Activated T-cell treated with anti-CD3 and anti-CD28 coated beads for 48 hours (primary cell): Measurements from ENCODE around the gene C9orf43.
A peak's percentile ranks its signal among the peaks of the same experiment; 100 is the strongest.
"Not testable (repeated sequence)": the region's sequence is repeated elsewhere in the genome, so short reads cannot be mapped to it uniquely, and the experiment has no call there.

Experiments
- DNase-seq: peaks from one replicate; pipeline ENCODE4 v3.0.0-alpha.2; 2020; ENCODE audit warnings: low read depth

Gene C9orf43

DNA sequence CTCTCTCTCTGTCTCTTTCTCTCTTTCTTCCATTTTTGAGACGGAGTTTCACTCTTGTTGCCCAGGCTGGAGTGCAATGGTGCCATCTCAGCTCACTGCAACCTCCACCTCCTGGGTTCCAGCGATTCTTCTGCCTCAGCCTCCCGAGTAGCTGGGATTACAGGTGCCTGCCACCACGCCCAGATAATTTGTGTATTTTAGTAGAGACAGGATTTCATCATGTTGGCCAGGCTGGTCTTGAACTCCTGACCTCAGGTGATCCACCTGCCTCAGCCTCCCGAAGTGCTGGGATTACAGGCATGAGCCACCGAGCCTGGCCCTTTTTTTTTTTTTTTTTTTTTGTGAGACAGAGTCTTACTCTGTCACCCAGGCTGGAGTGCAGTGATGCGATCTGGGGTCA, 29.1 kb upstream of the C9orf43 start:
- DNase-seq: not testable (repeated sequence)

DNA sequence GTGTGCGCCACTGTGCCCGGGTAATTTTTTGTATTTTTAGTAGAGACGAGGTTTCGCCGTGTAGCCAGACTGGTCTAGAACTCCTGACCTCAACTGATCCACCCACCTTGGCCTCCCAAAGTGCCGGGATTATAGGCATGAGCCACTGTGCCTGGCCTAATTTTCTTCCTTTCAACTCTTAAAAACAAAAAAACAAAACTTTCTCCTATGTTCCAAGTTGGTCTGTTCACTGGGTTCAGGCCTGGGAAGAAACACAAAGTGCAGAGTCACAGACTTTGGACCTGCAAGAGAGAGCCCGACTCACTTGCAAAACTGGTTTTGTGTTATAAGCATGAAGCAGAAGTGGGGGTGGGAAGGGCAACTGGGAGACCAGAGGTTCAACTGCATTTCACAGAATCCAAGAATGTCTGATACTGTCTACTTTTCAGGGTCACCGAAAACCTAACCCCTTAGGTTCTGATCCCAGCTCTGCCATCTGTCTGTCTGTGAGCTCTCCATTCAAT, 28.6 kb upstream of the C9orf43 start:
- DNase-seq: no peak

DNA sequence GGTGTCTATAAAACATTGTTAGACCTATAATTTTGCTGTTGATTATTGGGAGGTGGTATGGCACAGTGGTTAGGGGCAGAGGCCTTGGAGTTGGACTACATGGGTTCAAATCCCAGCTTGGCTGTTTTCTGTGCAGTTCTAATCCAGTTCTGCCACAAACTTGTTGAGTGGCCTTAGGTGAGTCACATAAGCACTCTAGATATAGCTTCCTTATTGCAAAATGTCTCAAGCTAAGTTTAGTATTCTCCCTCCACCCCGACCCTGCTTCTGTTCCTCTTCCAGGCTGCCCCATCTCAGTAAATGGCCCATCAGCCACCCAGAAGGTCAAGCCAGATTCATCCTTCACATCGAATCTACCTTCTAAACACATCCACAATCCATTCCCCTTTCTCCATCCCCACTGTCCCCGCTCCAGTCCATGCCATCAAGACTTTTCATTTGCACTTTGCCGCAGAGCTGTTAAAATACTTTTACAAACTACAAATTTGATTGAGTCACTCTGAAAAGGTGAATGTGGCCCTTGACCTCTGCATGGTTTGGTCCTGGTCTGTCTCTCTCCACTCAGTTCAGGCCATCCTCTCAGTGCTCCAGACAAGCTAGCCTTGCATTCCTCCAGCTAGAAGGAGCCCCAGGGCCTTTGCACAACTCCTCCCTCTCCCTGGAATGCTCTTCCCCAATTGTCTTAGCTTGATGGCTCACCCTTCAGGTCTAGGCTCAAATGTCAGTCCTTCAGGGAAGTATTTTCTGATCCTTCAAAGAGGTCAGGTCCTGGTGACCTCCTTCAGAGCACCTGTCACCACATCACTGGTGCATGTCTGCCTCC, 23.8 kb upstream of the C9orf43 start:
- no peak for DNase-seq

DNA sequence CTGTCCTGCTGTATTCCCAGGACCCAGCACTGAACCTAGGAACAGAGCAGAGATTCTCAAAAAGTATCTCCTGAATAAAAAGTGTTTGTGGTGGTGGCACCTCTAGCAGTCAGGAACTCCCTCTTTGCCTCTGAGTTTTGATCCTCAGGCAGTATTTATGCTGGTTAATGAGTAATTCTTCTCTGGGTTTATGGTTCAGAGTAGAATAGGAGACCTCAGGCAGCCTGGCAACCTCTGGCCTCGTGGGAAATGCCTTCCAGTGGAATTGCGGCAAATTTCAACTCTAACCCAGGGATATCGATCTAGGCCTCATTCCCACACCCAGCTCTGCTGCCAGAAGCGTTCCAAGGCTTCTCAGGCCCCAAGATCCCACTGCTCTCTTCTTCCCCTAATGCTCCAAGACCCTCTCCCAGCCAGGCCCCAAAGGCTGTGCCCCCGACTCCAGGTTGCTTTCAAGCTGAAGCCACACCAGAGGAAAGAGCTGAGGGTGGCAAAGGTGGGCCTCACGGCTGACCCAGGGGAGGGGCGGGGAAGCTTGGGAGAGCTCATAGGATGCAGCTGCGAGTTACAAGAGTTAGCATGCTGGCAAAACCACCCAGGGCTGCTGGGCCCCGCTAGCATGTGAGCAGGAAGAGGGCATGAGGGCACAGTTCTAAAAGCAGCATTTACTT, 22.9 kb upstream of the C9orf43 start:
- no peak for DNase-seq

DNA sequence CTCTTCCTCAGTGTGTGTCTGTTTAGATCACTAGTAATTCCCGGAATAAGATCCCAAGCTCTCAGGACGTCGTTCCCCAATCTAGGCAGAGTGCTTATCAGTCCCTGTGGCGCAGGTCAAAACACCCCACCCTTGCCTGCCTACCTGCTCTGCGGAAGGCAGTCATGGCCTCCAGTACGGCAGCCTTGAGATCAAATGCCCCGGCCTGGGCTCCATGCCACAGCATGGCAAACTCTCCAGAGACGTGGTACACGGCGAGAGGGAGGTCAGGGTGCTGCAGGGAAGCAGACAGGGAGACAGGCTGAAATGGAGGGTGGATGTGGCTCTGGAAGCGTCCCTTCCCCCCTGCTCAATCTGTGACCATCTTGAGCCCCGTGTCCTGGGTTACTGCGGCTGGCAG, 21.7 kb upstream of the C9orf43 start:
- no peak for DNase-seq

DNA sequence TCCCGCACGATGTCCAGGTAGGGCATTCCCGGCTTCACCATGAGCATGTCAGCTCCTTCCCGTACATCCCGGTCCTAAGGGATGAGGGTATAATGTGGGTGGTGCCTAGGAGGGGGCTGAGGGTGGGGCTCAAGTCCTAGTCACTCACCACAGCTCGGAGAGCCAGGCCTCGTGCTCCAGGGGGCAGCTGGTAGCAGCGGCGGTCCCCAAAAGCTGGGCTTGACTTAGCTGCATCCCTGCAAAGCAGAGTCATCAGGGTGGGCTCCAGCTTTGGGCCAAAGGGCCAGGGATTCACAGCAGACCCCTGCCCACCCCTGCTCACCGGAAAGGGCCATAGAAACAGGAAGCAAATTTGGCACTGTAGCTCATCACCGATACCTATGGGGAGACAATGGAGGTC, 21.1 kb upstream of the C9orf43 start:
- DNase-seq: no peak

DNA sequence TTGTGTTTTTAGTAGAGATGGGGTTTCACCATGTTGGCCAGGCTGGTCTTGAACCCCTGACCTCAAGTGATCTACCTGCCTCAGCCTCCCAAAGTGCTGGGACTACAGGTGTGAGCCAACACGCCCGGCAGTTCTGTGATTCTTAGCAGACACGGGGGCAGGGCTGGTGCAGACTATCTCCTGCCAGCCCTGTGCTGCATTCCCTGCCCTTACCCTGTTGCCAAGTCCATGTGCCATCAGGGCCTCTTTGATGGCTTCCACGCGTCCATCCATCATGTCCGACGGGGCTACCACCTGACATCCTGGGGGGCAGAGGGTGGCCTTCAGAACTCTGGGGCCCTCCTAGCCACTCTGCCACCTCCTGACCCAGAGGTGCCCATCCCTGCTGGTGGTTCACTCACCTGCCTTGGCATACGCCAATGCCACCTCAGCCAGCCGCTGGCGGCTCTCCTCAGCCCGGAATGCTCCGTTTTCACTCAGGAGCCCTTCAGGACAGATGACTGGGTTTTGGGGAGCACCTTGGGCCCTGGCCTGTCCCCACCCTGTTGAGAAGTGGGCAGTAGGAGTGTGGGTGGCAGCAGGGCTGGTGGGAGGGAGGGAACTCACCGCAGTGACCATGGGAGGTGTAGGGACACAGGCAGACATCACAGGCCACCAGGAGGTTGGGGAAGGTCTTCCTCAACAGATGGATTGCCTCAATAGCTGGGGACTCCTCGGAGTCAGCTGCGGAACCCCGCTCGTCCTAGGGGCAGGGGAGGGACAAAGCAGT, 20.2 kb upstream of the C9orf43 start:
- DNase-seq: no peak

DNA sequence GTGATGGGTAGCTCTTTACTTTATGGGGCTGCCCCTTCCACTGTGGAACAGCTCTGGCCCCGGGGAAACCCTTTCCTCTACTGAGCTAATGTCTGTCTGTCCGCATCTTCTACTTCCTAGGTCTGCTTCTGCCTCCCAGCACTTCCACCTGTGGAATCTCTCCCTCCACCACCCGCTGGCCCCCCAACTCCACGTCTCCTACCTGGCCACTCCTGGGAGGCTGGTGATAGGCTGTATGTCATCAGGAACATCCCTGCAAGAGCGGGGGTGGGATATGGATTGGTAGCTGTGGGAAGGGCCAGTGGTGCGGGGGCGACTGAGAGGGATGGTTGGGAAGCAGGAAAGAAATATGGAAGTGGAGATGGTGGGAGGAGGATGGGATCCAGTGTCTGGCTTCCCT, 18.6 kb upstream of the C9orf43 start:
- DNase-seq: no peak

DNA sequence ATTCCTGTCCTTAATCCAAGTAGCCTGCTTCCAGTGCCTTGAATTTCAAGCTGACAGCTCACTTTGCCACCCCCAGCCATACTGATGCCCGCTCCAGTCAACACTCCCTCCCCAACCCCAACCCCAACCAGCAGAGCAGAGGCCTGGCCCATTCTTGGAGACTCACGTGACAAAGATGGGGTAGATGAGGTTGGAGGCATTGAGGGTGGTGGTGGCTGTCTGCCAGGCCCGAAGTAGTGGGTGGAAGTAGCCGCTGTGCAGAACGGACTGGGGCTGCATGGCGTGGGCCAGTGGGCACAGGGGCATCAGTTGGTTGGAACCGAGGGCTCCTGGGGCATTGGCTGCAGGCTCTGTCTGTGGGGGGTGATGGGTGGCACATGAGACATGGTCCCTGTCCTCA, 17.3 kb upstream of the C9orf43 start:
- no peak for DNase-seq

DNA sequence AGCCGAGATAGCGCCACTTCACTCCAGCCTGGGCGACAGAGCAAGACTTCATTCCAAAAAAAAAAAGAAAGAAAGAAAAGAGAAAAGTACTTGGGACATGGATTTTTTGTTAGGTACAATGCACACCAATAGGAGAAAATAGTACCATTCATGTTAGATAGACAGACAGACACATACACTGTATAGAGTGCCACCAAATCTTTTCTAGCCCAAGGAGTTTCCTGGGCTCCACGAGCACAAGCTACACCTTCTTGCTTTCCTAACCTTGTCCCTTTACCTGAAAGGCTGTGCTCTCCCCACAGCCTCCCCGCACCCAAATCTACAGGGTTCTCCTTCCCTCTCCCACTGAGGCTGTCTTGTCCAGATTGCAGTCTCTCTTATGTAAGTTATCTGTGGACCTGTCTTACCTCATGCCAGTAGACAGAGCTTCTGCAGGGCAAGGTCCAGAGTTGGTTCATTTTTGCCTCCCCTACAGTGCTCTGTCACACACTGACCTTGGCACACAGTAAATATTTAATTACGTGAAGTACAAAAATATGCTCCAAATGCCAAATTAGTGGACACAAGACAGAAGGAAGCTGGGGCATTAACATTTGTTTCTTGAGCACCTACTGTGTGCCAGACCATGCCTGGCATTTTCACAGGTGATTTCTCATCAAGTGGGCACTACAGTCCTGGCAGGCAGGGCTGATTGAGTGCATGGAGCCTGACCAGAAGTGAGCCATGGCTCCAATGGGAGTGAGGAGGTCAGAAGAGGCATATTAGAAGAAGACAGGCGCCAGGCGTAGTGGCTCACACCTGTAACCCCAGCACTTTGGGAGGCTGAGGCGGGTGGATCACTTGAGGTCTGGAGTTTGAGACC, 15.3 kb upstream of the C9orf43 start:
- DNase-seq: no peak

DNA sequence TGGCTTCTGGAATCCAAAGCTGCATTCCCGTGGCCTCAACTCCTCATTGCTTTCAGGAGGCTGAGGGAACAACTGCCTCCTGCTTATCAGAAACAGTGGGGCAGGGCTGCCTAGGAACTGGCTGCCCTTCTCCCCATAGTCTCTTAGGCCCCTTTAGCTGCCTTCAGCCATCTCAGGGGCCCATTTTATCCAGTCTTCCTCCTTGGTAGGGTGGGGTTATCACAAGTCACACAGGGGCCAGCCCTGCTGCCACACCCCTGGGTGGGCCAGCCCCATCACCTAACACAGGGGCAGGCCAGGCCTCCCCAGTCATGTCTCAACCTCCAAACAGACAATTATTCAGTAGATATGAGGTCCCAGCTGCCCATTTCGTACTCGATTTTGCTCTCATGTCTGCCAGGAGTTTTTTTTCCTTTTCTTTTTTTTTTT, 13.3 kb upstream of the C9orf43 start:
- no peak for DNase-seq

DNA sequence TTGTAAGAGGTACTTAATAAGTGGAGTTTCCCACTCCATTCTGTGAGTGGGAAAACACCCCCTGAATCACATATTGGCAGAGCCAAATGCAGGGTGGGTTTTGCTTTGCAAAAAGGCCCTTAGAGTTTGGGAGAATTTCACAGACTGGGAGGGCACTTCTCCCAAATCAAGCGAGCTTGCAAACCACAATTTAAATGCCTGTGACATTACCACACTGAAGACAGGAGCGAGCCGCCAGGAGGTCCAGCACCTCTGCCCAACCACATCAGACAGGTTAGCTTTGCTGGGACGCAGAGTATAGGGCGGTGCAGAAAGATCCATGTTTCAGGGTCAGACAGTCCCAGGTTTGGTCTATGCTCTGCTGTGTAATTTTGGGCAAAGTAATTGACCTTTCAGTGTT, 11.8 kb upstream of the C9orf43 start:
- no peak for DNase-seq

DNA sequence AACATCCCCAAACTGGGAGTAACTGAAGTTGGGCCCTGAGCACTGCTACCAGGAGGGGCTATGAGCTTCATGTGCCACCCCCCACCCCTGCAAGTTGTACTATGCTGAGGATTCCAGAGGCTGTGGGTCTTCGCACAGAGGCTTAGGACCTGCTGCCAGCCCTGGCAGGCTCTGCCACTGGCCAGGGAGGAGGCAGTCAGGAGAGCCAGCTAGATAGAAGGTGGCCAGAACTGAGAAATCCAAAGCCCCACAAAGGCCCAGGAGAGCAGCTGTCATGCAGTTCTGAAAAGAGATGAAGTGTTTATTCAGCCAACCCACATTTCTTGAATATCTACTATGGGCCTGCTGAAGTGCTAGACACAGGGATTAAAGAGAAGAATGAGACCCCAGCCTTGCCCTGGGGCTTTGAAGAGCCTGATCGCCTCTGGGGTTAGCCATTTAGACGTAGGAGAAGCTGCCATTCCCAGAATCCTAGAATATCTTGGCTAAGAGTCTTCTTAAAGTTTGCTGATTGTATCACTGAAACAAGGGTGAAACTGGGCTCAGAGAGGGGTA, 10.8 kb upstream of the C9orf43 start:
- DNase-seq: no peak

DNA sequence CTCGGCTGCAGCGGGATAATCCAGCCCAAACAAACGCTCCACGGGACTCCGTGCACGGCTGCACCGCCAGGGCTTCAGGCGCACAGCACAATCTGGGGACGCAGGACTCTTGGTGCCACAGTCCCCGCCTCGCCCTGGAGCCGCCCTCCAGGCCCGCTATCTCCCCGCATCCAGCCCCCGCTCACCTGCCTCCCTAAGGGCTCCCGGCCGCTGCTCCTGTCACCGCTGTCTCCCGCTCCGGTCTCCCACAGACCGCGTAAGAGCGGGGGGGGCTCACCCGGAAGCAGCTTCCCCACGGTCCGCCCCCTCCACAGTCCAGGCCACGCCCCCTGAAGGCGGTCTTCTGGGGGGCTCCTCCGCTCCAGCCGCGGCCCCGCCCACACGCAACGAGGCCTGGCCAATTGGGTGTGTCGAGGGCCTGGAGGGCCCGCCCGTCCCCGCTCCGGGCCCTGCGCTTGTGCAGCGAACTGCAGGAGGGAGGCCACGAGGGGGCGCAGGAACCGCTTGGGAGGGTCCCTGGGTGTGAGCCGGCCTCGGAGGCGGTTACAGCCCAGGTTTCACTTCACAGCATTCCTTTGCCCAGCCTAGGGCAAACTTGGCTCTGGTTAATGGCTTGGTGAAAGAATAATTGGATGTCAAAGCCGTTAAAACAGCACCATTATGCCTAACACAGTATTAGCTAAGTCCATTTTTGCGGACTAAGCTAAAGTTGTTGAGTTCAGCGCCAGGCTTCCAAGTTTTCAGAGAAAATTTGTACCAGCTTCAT, 9.3 kb upstream of the C9orf43 start, which contains the start of gene ALAD:
Gene ALAD, minus strand, starts transcription at position 258 of the 766 bp plus-strand sequence. CDS start 7,725 bp downstream, outside the sequence.
- peak; percentile 99 for DNase-seq

DNA sequence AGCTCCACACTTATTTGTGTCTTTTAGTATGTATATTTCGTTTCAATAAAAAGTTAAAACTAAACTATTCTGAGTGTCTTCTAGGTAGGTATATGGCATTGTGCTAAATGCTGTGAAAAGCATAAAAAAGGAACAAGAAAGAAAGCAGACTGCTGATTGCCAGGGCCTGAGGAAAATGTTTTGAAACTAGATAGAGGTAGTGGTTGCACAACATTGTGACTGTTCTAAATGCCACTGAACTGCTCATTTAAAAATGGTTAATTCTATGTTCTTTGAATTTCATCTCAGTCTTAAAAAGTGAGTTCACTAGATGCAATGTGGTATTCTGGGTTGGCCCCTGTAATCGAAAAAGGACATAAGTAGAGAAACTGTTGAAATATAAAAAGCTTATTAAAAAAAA, 6.9 kb upstream of the C9orf43 start:
- no peak for DNase-seq

DNA sequence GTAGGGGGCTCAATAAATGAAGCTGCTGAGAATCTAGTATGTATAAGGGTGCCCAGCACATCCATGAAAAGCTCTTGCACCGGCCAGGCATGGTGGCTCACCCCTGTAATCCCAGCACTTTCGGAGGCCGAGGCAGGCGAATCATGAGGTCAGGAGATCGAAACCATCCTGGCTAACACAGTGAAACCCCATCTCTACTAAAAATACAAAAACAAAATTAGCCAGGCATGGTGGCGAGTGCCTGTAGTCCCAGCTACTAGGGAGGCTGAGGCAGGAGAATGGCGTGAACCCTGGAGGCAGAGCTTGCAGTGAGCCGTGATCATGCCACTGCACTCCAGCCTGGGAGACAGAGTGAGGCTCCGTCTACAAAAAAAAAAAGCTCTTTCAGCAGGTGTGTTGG, 4.2 kb upstream of the C9orf43 start:
- DNase-seq: not testable (repeated sequence)

DNA sequence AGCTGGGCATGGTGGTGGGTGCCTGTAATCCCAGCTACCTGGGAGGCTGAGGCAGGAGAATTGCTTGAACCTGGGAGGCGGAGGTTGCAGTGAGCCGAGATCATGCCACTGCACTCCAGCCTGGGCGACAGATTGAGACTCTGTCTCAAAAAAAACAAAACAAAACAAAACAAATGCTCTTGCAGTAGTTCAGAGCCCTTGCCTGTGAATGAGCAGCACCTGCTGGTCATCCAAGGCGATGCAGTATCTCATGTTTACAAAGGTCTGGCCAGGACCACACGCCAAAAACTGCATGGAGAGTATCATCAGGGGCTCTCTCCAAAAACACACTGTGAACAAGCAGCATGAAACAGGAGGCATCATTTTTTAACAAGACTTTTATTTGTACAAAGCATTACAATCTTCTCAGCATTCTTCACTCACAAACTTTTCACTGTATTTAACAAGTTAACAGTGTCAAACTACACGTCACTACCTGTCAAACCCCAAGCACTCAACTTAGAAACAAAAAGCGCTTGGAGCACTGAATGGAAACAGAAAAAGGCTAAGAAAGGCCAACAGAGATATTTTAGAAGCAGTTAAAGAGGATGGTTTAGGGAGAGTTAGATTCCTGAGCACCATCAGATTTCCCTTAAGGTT, 3.6 kb upstream of the C9orf43 start:
- DNase-seq: peak; percentile 43

DNA sequence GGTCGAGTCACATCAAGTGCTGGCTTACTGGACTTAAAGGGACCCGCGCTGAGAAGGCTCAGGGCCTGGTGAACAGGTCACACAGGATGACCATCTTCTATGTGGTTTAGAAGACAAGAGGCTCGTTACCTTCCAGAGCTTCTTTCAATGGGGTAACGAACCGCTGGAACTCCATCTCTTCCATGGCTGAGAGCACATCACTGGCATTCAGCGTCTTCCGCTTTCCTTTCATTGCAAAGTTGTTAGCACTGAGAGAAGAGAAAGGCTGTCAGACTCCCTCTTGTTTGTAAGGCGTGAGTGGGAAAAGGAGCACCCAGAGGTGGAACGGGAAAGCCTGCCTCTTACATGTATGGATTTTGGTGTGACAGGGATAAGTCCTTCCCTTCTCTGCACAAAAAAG, 1.1 kb upstream of the C9orf43 start:
- no peak for DNase-seq

DNA sequence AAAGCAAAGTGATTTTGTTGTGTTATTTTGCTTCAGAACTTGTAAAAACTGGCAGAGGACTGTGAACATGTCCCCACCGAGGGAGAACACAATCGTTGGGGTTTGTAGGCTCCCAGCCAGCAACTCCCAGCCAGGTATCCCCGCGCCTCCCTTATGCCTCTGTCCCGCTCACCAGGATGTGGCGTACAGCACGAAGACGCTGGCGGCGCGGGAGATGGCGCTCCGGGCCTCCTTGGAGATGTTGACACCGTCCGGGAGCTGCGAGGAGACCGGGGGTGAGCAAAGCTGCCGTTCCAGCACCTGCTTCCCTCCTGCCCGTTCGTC, 702 bp upstream of the C9orf43 start:
- no peak for DNase-seq

DNA sequence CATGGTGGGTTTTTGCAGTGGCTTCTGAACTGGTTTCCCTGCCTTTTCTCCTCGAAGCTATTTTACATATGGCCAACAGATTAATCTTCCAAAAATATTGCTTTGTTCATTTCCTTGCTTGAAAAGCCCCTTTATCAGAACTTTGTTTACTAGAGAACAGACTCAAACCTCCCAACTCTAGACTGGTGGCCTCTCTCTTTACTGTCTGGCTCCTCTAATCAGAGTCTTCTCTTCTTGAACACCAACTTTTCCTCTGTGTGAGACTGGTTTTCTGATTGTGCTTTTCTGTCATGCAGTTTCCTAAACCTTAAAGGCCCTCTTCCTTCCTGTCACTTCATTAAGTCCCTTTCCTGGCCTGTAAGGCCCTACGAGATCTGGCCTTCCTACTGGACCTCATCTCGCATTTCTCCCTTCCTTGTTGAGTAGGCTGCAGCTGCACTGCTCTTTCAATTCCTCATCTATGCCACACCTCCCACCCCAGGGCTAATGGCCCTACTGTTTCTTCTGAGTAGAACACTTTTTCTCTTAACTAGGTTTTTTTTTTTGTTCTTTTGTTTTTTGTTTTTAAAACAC, 5.7 kb downstream of the C9orf43 start:
- no peak for DNase-seq
